Measurements from ENCODE around the gene MBTPS2.

GRCh38 chrX:21930986-21931385, 91.6 kb downstream of the MBTPS2 start:
- TF ChIP-seq ZNF274 (IDR thresholded peaks at IDR 0.05; ENCODE audit: low read depth, low read length) (no peak), YY1 (IDR thresholded peaks at IDR 0.05; ENCODE audit: insufficient read depth, insufficient read length) (no peak)

Data from NT2/D1 (cell line).